GM10847 (cell line): ENCODE measurements around the gene DNAAF8.

Source experiments
- POLR2A ChIP-seq: IDR thresholded peaks from 2 replicates; pipeline ENCODE4 v1.6.1; 2011; ENCODE audit not compliant: insufficient read length; ENCODE audit errors: extremely low read depth

DNAAF8 gene

GRCh38 chr16:4776141-4776705 lies 41.9 kb downstream of the DNAAF8 start:
- no peak for TF ChIP-seq POLR2A

DNA sequence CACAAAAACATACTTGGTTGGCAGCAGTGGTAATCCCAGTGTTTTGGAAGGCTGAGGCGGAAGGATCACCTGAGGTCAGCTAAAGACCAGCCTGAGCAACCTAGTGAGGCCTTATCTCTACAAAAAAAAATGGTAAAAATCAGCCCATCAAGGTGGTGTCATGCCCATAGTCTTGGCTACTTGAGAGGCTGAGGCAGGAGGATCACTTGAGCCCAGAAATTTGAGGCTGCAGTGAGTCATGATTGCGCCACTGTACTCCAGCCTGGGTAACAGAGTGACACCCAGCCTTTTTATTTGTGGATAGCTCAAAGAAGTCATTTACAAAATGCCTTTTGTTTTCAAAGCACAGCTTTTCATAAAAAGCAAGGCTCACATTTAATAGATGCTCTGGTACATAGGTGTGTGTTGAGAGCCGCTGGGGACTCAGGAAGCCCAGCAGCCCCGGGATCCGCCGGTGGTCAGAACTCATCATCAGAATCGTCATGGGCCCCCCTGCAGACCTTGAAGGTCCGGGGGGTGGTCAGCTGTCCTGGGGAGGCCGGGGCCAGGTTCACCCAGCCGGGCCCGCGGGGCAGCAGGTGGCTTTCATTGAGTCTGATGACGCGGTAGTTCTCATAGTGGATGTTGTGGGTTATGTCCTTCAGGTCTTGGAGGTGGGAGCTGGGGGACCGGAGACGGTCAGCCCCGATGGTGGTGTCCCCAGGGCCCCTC lies 43.2 kb downstream of the DNAAF8 start:
- no peak for TF ChIP-seq POLR2A

- no peak for TF ChIP-seq POLR2A
Measured at GRCh38 chr16:4778050-4778392, 43.7 kb downstream of the DNAAF8 start.

DNA sequence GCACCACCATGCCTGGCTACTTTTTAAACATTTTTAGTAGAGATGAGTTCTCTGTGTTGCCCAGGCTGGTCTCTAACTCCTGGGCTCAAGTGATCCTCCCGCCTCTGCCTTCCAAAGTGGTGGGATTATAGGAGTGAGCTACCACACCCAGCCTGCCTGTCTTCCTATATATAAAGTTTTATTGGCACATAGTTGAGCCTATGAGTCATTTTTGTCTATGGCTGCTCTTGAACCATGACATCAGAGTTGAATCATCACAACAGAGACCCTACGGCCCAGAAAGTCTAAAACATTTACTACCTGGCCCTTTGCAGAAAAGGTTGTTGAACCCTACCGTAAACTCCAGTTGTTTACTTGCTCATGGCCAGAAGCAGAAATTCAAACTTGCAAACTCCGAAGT lies 45.9 kb downstream of the DNAAF8 start:
- TF ChIP-seq POLR2A: no peak

GRCh38 chr16:4783251-4783950 lies 49.1 kb downstream of the DNAAF8 start:
- no peak for TF ChIP-seq POLR2A

DNA sequence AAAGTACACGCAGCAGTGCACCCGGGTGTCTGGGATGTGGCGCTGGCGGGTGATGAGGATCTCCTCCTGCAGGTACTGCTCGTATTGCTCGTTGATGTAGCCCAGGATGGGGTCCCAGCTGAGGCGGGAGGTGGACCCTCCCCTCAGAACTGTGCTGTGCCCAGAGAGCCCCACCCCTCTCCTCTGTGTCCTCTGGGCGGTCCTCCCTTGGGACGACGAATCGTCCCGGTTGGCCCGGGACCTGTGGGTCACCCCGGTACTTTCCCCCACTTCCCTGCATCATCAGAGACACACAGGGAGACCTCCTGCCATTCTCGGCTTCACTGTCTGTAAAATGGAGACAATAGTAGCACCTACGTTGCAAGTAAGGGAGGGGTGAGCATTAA lies 49.6 kb downstream of the DNAAF8 start:
- TF ChIP-seq POLR2A: no peak

DNA sequence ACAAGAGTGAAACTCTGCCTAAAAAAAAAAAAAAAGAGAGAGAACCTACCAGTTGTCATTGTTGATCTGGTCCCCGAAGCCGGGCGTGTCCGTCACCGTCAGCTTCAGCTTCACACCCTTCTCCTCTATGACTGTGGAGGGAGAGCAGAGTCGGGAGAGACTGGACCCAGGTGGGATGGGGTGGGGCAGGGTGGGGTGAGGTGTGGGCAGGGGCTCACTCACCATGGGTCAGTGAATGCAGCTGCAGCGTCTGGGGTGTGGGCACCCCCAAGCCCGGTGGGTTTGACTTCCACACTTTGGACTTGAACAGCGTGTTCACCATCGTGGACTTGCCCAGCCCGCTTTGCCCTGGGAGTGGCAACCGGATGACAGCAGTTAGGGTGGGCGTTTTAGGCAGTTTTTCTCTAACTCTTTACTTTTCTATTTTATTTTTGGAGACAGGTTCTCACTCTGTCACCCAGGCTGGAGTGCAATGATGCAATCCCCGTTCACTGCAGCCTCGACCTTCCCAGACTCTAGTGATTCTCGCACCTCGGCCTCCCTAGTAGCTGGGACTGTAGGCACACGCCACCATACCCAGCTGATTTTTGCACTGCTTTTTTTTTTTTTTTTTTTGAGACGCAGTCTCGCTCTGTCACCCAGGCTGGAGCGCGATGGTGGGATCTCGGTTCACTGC lies 51.6 kb downstream of the DNAAF8 start:
- TF ChIP-seq POLR2A: no peak

- TF ChIP-seq POLR2A: no peak
Measured at GRCh38 chr16:4787068-4787467, 52.7 kb downstream of the DNAAF8 start.

- no peak for TF ChIP-seq POLR2A
Measured at GRCh38 chr16:4787627-4788482, 53.5 kb downstream of the DNAAF8 start, which contains the start of gene SEPTIN12. TSS of gene SEPTIN12 (minus strand) at chr16:4788345. CDS start at chr16:4787645, 700 bp downstream.

DNA sequence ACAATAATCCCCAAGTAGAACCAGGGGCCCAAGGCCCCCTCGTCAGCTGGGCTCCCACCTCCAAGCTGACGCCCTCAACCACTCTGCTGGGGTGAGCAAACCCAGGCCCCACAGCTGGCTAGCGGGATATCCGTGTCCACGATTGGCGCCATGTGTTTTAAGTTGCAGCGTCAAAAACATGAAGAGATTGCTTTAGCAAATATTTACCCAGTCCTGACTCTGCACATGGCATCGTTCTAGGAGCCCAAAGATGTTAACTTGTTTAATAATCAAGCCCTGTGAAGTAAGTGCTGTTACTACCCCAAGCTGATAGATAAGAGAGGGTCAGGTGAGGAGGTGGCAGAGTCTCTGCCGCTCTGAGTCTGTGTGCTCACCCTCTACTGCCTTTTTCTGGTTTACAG lies 54.2 kb downstream of the DNAAF8 start:
- no peak for TF ChIP-seq POLR2A

- TF ChIP-seq POLR2A: no peak
Measured at GRCh38 chr16:4788910-4789309, 54.6 kb downstream of the DNAAF8 start.

DNA sequence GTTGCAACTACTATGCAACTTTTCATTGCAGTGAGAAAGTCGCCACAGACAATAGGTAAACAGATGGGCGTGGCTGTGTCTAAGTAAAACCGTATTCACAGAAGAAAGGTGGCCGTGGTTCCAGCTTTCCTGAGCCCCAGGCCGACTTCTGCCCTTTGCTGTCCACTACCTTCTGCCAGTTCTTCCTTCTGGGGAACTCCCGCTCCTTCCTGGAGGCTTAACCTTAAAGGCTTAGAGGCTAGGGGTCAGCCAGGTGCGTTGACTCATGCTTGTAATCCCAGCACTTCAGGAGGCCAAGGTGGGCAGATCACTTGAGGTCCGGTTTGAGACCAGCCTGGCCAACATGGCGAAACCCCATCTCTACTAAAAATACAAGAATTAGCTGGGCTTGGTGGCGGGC lies 55.9 kb downstream of the DNAAF8 start:
- TF ChIP-seq POLR2A: no peak

- no peak for TF ChIP-seq POLR2A
Measured at GRCh38 chr16:4790871-4791270, 56.5 kb downstream of the DNAAF8 start.

GRCh38 chr16:4792951-4793513 lies 58.7 kb downstream of the DNAAF8 start:
- no peak for TF ChIP-seq POLR2A

- no peak for TF ChIP-seq POLR2A
Measured at GRCh38 chr16:4795181-4795827, 61.0 kb downstream of the DNAAF8 start, which contains the start of gene SMIM22. TSS of gene SMIM22 (plus strand) at chr16:4795369. CDS start at chr16:4795735, 366 bp downstream.
